ENCODE data around the gene INPP5E. TPM values are rescaled to one million over a fixed set of nuclear protein-coding genes. Genes with fewer than 3 reads are reported as not detected.

The INPP5E gene
- total RNA-seq, 1 donor from 2014 or later, result 24.3 TPM

GRCh38 chr9:136473354-136473721 lies 33.7 kb upstream of the INPP5E start:
- DNase-seq (ENCODE audit: extremely low read depth, low read depth, low spot score), result no peak

- DNase-seq (ENCODE audit: extremely low read depth, low read depth, low spot score), result no peak
Measured at GRCh38 chr9:136472640-136473353, 33.2 kb upstream of the INPP5E start.

GRCh38 chr9:136471802-136472487 lies 32.3 kb upstream of the INPP5E start:
- DNase-seq (ENCODE audit: extremely low read depth, low read depth, low spot score), result no peak

- DNase-seq (ENCODE audit: extremely low read depth, low read depth, low spot score), result no peak
Measured at GRCh38 chr9:136470792-136471469, 31.3 kb upstream of the INPP5E start.

- DNase-seq (ENCODE audit: extremely low read depth, low read depth, low spot score), result no peak
Measured at GRCh38 chr9:136470356-136470755, 30.7 kb upstream of the INPP5E start.

GRCh38 chr9:136467766-136468165 lies 28.1 kb upstream of the INPP5E start:
- no peak for DNase-seq (ENCODE audit: extremely low read depth, low read depth, low spot score)

GRCh38 chr9:136466155-136466541 lies 26.5 kb upstream of the INPP5E start:
- no peak for DNase-seq (ENCODE audit: extremely low read depth, low read depth, low spot score)

GRCh38 chr9:136465500-136466154 lies 26.0 kb upstream of the INPP5E start:
- no peak for DNase-seq (ENCODE audit: extremely low read depth, low read depth, low spot score)

GRCh38 chr9:136464241-136464640 lies 24.6 kb upstream of the INPP5E start:
- DNase-seq (ENCODE audit: extremely low read depth, low read depth, low spot score), result no peak

- no peak for DNase-seq (ENCODE audit: extremely low read depth, low read depth, low spot score)
Measured at GRCh38 chr9:136463578-136463977, 23.9 kb upstream of the INPP5E start.

- DNase-seq (ENCODE audit: extremely low read depth, low read depth, low spot score), result no peak
Measured at GRCh38 chr9:136462664-136463063, 23.0 kb upstream of the INPP5E start.

GRCh38 chr9:136460772-136461325 lies 21.2 kb upstream of the INPP5E start:
- DNase-seq (ENCODE audit: extremely low read depth, low read depth, low spot score), result no peak

GRCh38 chr9:136459425-136459824 lies 19.8 kb upstream of the INPP5E start:
- no peak for DNase-seq (ENCODE audit: extremely low read depth, low read depth, low spot score)

- DNase-seq (ENCODE audit: extremely low read depth, low read depth, low spot score), result no peak
Measured at GRCh38 chr9:136457326-136457725, 17.7 kb upstream of the INPP5E start.

- no peak for DNase-seq (ENCODE audit: extremely low read depth, low read depth, low spot score)
Measured at GRCh38 chr9:136456258-136456657, 16.6 kb upstream of the INPP5E start.

GRCh38 chr9:136455043-136456002 lies 15.7 kb upstream of the INPP5E start:
- no peak for DNase-seq (ENCODE audit: extremely low read depth, low read depth, low spot score)

GRCh38 chr9:136454026-136454796 lies 14.6 kb upstream of the INPP5E start:
- DNase-seq (ENCODE audit: extremely low read depth, low read depth, low spot score), result no peak

- DNase-seq (ENCODE audit: extremely low read depth, low read depth, low spot score), result no peak
Measured at GRCh38 chr9:136453326-136453725, 13.7 kb upstream of the INPP5E start.

- no peak for DNase-seq (ENCODE audit: extremely low read depth, low read depth, low spot score)
Measured at GRCh38 chr9:136451221-136451877, 11.7 kb upstream of the INPP5E start.

Measured in glomerular endothelial cell (primary cell).